Glomerular visceral epithelial cell (primary cell): ENCODE data around the gene CDC37L1.
A peak's percentile ranks its signal among the peaks of the same experiment; 100 is the strongest.

Experiments
- DNase-seq: peaks from one replicate; pipeline ENCODE4 v3.0.0-alpha.2; 2016; ENCODE audit errors: extremely low spot score

The CDC37L1 gene

DNA sequence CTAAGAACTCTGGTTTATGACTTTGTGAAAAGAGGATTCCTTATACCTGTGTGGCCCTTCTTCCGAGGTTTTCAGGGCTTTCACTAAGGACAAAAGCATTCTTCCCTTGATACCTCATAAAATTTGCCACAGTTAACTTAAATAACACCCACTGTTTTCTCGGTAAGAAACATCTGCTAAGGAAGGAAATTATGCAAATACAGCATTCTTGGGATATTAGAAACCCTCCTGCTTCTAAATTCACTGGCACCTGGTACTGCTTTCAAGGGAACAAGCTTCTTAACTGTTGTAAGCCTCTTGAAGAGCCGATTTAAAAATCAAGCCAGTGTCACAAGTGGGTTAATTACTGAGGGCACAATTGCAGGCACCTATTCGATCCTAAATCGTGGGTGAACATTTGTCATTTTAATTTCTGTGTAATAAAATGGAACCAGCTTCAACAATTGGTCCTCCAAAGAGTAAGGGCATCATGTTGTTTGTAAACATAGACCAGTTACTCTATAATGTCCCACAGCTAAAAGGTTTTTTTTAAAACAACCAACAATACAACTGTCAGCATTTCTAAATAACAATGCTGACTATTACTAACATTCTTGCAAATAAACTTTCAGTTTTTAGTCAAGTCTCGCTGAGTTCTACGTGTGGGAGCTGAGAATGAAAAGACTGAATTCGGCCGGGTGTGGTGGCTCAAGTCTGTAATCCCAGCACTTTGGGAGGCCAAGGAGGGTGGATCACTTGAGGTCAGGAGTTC lies 35.1 kb downstream of the CDC37L1 start:
- no peak for DNase-seq

DNA sequence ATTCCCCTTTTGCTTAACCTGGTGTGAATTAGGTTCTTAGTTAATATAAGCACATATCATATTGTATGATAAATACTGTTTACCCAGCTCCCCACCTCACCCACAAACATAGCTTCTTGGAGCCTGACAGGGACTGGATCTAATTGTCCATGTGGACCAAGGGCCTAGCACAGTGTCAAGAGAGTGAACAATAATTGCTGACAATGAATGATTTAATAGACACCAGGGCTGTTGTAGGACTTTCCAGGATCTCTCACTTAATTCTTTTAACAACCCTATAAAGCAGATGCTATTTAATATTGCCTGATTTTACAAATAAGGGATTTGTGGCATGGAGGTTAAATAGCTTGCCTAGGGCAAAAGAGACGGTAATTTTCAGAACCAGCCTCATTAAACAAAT lies 36.8 kb downstream of the CDC37L1 start:
- DNase-seq: no peak

DNA sequence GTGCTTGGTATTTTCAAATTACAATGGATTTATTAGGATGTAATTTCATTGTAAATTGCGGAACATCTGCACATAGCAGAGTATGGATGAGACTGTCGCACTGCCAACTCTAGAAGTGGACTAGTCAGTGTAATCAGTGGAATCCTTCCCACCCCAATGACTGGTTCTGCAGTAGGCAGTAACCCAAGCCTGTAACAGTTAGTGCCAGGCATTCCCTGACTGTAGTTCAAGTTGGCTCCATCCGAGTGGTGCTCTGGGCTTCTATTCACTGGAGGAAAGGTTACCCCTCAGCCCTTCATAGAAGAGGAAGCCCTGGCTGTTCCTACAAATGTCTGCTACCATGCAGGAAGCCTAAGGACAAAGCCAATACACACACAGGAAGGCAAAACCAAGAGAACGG lies 38.4 kb downstream of the CDC37L1 start:
- DNase-seq: no peak

DNA sequence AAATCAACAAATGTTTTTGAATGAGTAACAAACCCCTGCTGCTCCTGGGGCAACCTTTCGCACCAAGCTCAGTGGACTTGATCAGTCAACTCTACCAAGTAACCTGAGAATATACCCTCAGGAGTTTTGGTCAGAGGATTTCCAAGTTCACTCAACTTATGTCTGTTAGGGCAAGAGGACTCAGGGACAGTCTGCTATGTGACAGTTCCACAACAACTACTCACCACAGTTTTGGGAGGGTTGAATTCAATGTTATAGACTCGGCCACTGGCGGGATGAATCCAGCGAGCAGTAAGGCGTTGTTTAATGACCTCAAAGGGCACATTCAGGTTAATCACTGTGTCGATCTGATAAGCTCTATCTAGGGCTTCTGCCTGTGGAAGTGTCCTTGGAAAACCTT lies 39.5 kb downstream of the CDC37L1 start:
- DNase-seq: no peak

DNA sequence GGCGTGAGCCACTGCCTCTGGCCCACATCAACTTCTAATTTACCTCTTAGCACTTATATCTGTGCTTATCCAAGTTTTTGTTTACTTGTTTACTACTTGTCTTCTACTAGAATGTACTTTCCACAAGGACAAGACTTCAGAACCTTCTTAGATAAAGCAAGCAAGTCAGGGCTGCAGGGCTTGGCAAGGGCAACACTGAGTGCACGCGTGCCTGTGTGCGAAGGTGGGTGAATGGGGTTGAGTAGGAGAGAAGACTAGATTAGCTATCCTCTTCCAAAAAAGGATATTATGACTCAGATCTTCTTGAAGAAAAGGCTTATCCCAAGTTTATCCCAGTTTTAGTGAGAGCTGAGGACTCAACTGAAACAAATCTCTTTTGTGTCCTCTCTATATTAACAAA lies 42.4 kb downstream of the CDC37L1 start:
- no peak for DNase-seq

DNA sequence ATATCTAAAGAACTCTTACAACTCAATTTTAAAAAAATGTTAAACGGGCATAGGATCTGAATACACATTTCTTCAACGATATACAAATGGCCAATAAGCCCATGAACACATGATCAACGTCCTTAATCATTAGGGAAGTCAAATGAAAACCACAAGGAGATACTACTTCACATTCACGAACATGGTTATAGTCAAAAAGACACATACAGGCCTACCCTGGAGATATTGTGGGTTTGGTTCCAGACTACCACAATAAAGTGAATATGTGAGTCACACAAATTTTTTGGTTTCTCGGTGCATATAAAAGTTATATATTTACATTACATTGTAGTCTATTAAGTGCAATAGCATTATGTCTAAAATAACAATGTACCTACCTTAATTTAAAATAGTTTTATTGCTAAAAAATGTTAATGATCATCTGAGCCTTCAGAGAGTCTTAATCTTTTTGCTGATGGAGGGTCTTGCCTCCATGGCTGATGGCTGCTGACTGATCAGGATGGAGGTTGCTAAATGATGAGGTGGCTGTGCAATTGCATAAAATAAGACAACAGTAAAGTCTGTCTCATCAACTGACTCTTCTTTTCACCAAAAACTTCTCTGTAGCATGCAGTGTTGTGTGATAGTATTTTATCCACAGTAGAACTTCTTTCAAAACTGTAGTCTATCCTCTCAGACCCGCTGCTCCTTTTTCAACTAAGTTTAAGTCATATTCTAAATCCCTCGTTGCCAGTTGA lies 46.5 kb downstream of the CDC37L1 start:
- peak; percentile 37 for DNase-seq

DNA sequence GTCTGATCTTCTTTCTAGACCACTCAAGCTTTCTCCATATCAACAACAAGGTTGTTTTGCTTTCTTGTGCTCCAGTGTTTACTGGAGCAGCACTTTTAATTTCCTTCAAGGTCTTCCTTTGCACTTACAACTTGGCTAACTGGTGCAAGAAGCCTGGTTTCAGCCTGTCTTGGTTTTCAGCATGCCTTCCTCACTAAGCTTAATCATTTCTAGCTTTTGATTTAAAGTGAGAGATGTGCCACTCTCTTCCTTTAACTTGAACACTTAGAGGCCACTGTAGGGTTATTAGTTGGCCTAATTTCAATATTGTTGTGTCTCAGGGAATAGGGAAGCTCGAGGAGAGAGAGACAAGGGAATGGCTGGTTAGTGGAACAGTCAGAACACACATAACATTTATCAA lies 48.2 kb downstream of the CDC37L1 start:
- no peak for DNase-seq

DNA sequence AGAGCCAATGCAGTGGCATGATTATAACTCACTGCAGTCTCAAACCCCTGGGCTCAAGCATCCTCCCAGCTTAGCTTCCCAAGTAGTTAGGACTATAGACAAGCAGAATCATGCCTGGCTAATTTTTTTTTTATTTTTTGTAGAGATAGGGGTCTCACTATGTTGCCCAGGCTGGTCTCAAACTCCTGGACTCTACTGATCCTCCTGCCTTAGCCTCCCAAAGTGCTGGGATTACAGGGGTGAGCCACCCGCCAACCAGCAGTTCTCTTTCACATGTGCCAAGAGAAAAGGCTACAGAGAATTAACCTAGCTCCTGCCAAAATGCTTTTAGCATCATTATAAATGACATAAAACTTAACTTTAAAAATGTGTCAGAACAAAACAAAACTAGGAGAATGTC lies 53.5 kb downstream of the CDC37L1 start:
- no peak for DNase-seq

DNA sequence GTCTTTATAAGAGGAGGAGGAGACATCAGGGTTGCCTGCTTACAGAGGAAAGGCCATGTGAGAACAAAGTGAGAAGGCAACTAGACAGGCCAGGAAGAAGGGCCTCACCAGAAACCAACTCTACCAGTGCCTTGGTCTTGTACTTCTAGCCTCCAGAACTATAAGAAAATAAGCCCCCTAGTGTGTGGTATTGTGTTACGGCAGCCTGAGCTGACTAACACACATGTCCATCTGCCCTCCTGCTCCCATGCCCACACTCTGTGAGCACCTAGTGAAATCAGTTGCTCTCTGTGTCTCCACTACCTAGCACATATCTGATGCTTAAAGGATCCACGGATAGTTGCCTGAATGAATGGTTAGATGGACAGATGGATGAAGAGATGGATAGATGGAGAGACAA lies 54.8 kb downstream of the CDC37L1 start:
- no peak for DNase-seq

DNA sequence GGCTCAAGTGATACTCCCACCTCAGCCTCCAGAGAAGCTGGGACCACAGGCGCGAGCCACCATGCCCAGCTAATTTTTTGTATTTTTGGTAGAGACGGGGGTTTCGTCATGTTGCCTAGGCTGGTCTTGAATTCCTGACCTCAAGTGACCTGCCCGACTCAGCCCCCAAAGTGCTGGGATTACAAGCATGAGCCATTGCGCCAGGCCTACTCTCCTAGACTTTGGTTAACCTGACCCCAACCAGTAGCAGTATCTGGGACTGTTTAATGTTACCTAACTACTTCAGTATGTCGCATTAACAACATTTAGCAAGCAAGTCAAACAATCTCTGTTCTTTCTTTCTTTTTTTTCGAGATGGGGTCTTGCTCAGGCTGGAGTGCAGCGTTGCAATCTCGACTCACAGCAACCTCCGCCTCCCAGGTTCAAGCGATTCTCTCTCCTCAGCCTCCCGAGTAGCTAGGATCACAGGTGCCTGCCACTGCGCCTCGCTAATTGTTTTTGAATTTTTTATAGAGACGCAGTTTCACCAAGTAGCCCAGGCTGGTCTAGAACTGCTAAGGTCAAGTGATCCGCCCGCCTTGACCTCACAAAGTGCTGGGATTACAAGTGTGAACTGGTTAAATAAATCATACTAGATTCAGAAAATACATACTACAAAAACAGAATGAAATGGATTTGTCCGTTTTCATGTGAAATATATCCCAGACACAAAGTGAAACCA lies 59.7 kb downstream of the CDC37L1 start:
- DNase-seq: no peak

DNA sequence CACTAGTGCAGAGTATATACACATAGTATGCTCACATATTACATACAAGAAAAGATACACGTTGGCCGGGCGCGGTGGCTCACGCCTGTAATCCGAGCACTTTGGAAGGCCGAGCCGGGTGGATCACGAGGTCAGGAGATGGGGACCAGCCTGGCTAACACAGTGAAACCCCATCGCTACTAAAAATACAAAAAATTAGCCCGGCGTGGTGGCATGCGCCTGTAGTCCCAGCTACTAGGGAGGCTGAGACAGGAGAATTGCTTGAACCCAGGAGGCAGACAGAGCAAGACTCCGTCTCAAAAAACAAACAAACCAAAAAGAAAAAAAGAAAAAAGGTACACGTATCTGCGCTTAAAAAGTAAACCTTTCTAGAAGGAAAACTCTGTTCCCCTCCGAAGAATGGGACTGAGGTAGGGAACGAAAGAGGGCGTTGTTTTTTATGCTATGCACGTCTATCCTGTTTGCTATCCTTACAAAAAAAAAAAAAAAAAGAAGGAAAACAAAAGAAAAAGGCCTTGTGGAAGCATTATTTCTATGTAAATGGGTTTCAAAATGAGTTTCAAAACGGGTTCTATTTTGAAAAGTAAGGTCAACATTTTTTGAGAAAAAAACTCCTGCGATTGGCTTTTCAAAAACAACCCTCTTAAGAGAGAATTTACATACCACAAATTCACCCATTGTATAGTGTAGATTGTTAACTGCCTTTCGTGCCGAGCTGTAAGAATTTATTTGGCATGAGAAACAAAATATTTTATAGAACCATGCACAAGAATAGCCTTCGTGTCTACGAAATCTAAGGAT lies 60.4 kb downstream of the CDC37L1 start:
- no peak for DNase-seq

DNA sequence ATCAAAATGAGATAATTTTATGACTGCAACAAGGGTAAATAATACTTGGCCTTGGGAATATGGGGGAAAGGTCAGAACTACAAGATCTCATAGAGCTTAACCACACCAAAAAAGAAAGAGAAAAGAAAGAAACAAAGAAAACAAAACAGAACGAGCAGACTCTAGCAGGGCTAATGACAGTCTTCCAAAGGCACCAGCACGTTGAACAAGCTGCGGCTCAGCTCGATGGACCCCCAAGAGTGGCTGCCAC lies 60.9 kb downstream of the CDC37L1 start:
- no peak for DNase-seq

DNA sequence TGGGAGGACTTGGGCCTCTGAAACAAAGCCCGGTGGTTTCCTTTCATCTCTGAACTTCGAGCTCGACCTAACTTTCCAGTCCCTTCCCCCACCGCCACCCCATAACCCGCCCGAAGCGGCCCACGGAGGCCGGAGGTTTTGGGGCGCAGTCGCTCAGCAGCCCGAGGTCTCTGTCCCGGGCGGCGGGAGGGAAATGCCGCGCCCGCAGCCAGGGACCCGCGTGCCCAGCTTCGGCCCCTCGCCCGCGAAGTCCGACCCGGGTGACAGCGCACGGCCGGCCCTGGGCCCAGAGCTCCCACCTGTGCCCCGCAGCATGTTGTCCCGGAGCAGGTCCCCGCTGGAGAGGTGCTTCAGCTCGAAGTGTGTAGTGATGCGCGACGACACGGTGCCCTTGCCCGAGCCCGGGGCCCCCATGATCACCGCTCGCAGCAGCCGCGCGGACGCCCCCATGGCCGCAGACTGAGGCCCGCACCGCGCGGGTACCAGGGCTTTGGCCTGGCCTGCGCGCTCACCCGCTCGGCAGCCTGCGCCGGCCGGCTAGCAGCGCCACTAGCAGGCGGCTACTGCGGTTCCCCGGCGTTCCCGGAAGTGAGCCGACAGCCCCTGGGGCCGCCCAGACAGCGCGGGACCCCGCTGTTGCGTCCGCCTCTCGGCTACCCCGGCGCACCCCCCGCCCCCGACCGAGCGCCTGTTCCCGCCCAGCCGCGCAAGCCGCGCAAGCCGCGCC lies 61.4 kb downstream of the CDC37L1 start, which contains the start of gene AK3:
Gene AK3 (minus strand): TSS at position 565 of the 727 bp plus-strand sequence. CDS start 115 bp downstream, at position 450.
- DNase-seq: peak; percentile 91

DNA sequence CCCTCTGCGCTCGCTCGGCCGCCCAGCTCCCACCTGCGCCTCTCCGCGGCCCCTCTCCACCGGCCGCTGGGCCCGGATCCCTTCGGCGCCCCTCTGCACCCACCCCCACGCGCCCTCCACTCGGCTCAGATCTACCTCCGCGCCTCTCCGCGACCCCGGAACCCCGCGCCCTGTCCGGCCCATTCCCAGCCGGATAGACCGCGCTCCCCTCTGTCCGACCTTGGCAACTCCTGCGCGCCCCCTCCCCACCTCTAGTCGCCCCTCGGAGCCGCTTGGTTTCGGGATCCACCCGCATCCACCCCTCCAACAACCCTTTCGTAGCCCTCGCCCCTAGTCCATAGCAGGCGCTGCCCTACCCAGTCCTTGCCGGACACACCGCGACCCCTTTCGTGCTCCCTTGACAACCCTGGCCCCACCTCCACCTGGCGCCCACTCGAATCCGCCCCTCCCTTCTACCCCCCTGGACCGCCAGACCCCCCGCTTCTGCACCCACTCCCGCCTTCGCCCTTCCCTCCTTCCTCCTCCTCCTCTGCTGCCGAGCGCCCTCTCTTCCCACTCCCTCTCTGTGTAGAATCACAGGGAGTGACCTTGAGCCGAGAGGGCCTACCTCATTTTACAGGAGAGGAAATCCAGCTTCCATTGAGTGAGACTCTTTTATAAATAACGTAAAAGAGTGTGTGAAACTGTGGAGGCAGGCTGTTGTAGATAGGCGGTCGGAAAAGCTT lies 62.2 kb downstream of the CDC37L1 start:
- no peak for DNase-seq

DNA sequence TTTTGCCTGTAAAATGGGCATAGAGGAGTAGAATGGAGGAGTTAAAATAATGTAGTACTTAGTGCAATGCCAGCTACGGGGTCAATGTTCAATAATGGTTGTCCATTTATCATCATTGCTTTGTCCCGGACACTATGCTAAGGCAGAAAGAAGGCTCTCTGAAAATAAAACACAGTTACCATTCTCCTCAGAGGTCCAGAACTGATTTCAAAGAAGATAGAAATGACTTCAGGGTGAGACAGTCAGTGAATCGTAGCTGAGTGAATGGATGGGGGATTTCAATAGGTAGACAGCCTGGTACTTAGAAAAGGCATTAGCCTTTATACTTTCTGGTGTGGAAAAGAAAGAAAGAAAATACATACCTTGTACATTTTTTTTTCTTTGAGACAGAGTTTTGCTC lies 62.9 kb downstream of the CDC37L1 start:
- DNase-seq: no peak

DNA sequence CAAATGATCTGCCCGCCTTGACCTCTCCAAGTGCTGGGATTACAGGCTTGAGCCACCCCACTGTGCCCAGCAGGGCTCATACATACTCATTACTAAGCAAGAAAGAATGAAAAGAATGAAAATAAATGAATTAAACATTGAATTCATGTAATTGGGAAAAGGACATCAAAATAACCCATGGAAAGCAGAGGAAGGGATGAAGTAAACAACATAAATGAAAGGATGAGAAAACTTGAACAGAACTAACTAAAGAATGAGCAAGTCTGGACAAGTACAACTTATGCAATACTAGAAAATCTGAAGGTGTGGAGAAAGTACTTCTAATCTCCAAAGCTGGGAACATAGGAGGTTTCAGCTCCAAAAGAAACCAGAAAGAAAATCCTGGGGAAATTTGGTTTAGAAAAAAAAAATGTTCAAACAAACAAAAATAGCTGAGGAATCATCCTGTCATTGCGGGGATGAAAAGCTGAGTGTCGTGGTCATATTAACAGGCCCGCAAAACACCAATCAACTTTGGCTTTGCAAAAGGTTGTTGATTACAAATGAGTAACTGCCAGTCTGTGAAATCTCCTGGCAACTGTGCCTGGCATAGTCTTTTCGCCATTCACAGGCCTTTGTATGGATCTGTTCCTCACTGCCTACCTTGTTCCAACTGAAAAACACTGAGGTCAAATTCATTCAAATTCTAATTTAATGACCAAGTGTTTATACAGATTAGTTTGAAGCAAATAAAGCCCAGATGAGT lies 63.9 kb downstream of the CDC37L1 start:
- DNase-seq: no peak

DNA sequence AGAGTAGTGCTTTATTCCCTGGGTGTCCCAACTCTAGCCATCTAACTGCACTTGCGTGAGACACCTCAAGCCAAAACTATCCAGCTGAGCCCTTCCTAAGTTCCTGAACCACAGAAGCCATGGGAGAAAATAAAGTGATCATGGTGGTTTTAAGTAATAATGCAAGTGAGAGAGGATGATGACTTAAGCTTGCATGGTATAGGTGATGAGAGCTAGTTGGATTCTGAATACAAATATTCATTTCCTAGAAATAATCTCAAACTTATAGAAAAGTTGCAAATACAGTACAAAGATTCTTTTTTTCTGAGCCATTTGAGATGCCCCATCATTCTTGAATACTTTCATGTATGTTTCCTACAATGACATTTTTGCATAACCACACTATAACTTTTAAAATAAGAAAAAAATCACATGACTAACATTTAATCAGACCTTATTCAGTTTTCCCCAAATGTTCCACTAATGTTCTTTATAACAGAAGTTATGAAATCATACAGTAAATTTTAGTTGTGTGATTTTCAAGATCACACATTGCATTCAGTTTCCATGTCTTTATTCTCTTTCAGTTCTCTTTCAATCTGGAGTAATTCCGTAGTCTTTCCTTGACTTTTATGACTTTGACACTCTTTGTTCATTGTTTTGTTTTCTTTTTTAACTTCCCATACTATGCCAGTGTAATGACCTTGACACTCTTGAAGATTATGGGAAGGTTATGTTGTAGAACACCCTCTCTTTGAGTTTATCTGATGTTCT lies 67.1 kb downstream of the CDC37L1 start:
- no peak for DNase-seq

DNA sequence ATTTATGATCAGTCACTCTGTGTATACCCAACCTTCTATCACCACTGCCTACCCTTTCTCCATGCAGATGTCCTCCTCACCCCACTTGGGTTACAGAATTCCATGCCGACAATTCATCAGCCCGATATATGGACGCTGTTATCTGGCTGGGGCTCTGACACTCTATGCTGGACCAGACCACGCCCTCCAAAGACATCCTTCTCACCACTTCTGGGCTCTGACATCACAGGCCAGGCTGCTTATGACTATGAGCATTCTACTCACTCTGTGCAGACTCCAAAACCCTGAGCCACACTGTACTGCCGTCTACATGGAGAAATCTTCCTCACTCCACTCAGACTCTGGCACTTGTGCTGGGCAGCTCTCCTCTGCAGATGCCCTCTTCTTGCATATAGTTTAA lies 69.2 kb downstream of the CDC37L1 start:
- DNase-seq: no peak

DNA sequence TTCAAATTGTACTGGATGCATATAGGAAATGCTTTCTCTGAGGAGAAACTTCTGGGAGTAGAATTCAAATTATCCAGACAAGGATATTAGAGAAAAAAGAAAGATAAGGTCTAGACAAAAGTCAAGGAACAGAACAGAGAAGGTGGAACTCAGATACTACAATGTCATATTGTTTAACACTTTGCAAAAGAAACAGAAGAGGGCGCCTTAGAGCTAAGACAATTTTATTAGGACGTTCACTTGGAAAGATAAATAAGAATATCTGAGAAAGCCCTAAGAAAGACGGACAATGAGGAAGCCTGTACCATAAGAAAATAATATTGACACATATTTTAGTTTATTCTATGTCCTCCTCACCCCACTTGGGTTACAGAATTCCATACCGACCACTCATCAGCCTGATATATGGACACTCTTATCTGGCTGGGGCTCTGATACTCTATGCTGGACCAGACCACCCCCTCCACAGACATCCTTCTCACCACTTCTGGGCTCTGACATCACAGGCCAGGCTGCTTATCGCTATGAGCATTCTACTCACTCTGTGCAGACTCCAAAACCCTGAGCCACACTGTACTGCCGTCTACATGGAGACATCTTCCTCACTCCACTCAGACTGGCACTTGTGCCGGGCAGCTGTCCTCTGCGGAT lies 70.8 kb downstream of the CDC37L1 start:
- DNase-seq: peak; percentile 45
